Lower lobe of right lung (tissue), 2 donors: Measurements from ENCODE around the gene RAB1A. TPM values are rescaled to one million over a fixed set of nuclear protein-coding genes. Genes with fewer than 3 reads are reported as not detected.

Experiments
- ATAC-seq, 2 donors: fragments of 200-7000 bp; cut with Tn5 transposase; one replicate each; pipeline ENCODE4 v1.9.1; 2020 to 2022; ENCODE audit warnings: mild to moderate bottlenecking in 2 of 2, moderate library complexity in 2 of 2
- DNase-seq: peaks from one replicate; pipeline ENCODE4 v3.0.0-alpha.2; 2020
- H3K27ac ChIP-seq: fragments of 200-600 bp; one replicate; pipeline ENCODE4 v1.8.0; 2022
- H3K27me3 ChIP-seq: fragments of 200-600 bp; one replicate; pipeline ENCODE4 v1.8.0; 2022; ENCODE audit warnings: low read depth
- H3K36me3 ChIP-seq: fragments of 200-600 bp; one replicate; pipeline ENCODE4 v1.8.0; 2022; ENCODE audit warnings: mild to moderate bottlenecking
- H3K4me1 ChIP-seq: fragments of 200-600 bp; one replicate; pipeline ENCODE4 v1.8.0; 2022
- H3K4me3 ChIP-seq: fragments of 200-600 bp; one replicate; pipeline ENCODE4 v1.8.0; 2022; ENCODE audit warnings: mild to moderate bottlenecking
- H3K9me3 ChIP-seq: fragments of 200-600 bp; one replicate; pipeline ENCODE4 v1.8.0; 2022
- intact Hi-C: fragments of 100-400 bp; cut with DNase I; formaldehyde crosslinking; loops from one replicate; pipeline ENCODE4 v1.11.0; 2022
- total RNA-seq: library from RNA; stranded (reverse); fragmentation: NEBNext Ultra II Directional; extraction: Animal tissue kit (Norgen Biotek cat#: 25700); gene quantifications from one replicate; pipeline ENCODE4 v1.2.1, GENCODE V29; 2021
- TF ChIP-seq, protein P1 (sequence below): fragments of 200-600 bp; IDR thresholded peaks from one replicate; pipeline ENCODE4 v1.8.0; 2022; ENCODE audit warnings: antibody characterized with exemption, mild to moderate bottlenecking
- donor health status: DM: no; HTN: yes; CAD: no; lungs with severe emphysema.

Gene RAB1A
- total RNA-seq, 1 donor from 2014 or later: 145 TPM

DNA sequence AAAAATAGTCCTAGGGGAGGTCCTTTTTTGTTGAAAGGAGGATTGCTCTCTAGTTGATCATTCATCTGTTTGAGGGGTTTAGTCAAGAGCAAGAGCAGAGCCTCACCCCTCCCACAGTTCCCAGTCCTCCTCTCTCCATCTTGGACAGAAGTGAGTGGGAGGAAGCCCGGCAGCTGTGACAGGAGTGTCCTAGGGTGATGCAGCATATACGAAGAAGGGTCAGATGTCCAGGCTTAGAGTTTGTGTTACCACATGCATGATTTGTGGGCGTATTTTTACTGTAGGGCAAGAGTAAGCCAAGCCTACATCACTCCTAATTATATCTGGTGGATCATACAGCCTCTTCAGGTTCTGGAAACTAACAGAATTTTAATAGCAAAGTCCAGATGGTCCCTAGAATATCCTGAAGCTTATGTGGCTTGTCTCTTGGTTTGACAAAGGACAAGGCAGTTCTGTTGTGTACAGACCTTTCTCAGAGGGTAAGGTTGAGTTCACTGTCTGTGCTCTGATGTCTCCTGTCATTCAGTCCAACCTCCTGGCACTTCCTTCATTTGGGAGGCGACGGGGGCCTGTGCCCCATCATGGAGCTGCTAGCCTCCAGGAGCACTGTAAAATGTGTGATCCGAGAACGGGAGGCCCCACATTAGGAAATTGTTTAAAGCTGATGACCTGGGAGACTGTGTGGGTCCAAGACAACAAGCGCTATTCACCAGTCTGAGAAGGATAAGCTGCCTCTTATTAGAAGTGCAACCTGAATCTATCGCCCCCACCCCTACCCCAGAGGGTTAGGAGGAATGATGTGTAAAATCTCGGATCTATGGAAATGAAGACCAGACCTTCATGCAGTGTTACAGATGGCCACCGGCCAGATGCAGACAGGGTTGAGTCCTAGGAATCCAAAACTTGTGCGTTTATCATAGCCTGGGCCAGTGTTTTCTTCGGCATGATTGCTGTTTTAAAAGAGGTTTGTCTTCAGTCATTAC is 66.8 kb downstream of the RAB1A start:
- no peak overlapping the region for H3K27ac ChIP-seq
- H3K36me3 ChIP-seq: no peaks in the 10 kb centered on the region
- no peaks in the 10 kb centered on the region for H3K9me3 ChIP-seq
- H3K4me3 ChIP-seq: no peak overlapping the region
- TF ChIP-seq, protein P1, sequence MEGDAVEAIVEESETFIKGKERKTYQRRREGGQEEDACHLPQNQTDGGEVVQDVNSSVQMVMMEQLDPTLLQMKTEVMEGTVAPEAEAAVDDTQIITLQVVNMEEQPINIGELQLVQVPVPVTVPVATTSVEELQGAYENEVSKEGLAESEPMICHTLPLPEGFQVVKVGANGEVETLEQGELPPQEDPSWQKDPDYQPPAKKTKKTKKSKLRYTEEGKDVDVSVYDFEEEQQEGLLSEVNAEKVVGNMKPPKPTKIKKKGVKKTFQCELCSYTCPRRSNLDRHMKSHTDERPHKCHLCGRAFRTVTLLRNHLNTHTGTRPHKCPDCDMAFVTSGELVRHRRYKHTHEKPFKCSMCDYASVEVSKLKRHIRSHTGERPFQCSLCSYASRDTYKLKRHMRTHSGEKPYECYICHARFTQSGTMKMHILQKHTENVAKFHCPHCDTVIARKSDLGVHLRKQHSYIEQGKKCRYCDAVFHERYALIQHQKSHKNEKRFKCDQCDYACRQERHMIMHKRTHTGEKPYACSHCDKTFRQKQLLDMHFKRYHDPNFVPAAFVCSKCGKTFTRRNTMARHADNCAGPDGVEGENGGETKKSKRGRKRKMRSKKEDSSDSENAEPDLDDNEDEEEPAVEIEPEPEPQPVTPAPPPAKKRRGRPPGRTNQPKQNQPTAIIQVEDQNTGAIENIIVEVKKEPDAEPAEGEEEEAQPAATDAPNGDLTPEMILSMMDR: no peak
- peaks cover 73% of the 10 kb centered on the region for H3K4me1 ChIP-seq
- DNase-seq: no peak
- peak; percentile 29 to 31 for ATAC-seq
- intact Hi-C loops: no loop called here
- no peaks in the 10 kb centered on the region for H3K27me3 ChIP-seq

DNA sequence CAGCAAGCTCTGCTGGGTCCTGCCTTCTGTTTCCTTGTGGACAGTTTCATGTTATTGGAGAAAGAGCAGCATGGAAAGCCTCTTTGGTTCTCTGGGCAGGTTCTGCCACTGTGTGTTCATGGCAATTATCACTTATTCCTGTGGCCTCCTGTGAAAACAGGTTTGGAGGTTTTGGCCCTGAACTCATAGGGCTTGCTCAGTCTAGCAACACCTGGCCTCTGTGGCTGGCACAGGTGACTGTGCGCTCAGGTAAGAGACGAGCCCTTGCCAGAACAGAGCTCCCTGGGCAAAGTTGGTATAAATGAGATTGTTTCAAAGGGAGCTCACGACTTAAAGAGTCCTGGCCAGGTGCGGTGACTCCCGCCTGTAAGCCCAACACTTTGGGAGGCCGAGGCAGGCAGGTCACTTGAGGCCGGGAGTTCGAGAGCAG is 68.0 kb downstream of the RAB1A start:
- no peaks in the 10 kb centered on the region for H3K9me3 ChIP-seq
- ATAC-seq (no peak), DNase-seq (no peak)
- intact Hi-C loops: no loop called here
- peaks cover 74% of the 10 kb centered on the region for H3K4me1 ChIP-seq
- no peaks in the 10 kb centered on the region for H3K36me3 ChIP-seq
- H3K4me3 ChIP-seq: no peak overlapping the region
- no peaks in the 10 kb centered on the region for H3K27me3 ChIP-seq
- TF ChIP-seq, protein P1: no peak
- no peak overlapping the region for H3K27ac ChIP-seq

DNA sequence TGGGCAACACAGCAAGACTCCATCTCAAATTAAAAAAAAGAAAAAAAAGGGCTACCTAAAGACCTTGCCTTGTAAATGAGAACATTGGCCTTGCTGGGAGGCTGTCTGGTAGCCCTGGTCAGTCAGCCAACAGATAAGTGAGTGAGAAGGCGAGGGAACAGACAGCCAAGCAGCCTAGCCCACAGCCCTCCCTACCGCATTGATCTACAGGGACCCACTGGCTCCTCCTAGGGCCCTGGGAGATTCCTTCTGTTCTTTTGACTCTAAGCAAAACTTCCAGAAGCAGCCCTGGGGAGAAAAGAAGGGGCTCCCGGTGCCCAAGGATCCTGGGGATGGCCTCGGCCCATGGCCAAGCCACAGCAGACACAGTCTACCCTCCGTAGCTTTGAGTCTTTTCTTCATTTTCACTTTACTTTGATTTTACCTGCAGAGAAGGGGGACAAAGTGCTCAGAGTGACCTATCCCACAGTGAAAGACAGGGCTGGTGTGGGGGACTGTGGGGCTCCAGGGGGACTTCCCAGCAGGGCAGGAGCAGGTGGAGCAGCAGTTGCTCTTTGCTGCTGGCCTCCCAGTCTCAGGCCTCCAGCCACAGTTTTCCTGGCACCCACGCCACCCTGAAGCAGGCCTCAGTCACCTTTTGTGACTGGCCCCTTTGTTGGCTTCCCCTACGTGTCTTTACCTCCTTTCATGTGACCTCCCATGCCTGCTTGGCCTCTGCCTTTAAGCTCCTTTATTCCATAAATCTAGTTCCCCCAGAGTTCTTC is 68.6 kb downstream of the RAB1A start:
- Histone ChIP-seq H3K4me3 (no peak overlapping the region), H3K27ac (no peak overlapping the region), H3K4me1 (peaks cover 76% of the 10 kb centered on the region), H3K36me3 (no peaks in the 10 kb centered on the region), H3K27me3 (no peaks in the 10 kb centered on the region), H3K9me3 (no peaks in the 10 kb centered on the region)
- intact Hi-C loops: no loop called here
- DNase-seq: no peak
- TF ChIP-seq, protein P1: no peak
- ATAC-seq: no peak

DNA sequence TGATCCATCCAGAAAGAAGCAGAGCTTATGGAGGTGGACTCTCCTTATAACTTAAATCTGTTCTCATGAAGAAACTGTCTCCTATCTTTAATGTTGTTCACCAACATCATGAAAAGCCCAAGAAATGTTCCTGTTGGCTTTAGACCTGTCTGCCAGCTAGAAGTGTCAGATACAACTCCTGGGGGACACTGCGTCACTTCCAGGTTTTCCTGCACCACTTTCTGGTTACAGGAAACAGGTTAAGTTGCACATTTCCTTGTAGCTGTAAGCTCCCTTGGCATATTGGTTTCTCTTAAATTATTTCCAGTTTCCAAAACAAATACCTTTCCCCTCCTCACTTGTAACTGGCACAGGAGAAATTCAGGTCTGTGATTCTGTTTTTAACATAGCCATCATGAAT is 70.8 kb downstream of the RAB1A start:
- DNase-seq: no peak
- TF ChIP-seq, protein P1: no peak
- H3K36me3 ChIP-seq: no peaks in the 10 kb centered on the region
- peaks cover 60% of the 10 kb centered on the region for H3K4me1 ChIP-seq
- no peaks in the 10 kb centered on the region for H3K27me3 ChIP-seq
- no peaks in the 10 kb centered on the region for H3K9me3 ChIP-seq
- H3K27ac ChIP-seq: peak overlapping the region; percentile 24
- H3K4me3 ChIP-seq: no peak overlapping the region
- intact Hi-C loops: no loop called here
- no peak for ATAC-seq

DNA sequence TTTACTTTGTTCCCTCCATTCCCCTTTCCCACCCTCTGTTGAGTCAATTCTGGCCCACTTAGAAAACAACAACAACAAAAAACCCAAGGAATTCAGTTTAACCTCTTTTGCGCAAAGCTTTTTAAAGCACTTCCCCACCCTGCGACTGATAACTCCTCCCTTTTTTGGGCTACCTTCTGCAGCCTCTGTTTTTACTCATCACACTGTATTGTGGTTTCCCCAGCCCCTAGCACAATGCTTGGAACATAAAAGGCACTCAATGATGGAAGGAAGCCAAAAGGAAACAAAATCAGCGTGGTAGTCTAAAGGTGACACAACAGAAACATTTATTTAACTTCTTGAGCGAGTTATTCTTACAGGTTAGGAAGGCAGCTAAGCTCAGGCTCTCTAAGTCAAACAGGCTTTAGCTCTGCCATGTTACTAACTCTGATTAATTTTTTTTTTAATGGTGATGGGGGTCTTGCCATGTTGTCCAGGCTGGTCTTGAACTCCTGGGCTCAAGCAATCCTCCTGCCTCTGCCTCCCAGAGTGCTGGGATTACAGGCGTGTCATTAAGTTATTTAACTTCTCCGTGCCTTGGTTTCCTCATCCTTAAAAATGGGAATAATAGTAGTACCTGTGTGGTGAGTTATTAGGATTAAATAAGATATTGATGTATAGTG is 72.4 kb downstream of the RAB1A start:
- peak; percentile 3 to 13 for ATAC-seq
- peaks cover 49% of the 10 kb centered on the region for H3K4me1 ChIP-seq
- DNase-seq: no peak
- TF ChIP-seq, protein P1: no peak
- H3K27ac ChIP-seq: peak overlapping the region; percentile 88
- no peaks in the 10 kb centered on the region for H3K9me3 ChIP-seq
- H3K4me3 ChIP-seq: peak overlapping the region; percentile 85
- intact Hi-C loops: no loop called here
- no peaks in the 10 kb centered on the region for H3K36me3 ChIP-seq
- H3K27me3 ChIP-seq: no peaks in the 10 kb centered on the region
